ENCODE data around the gene ST3GAL3.

- no peak for TF ChIP-seq CTCF (IDR thresholded peaks at IDR 0.05)
- TF ChIP-seq POLR2A (IDR thresholded peaks at IDR 0.05) = no peak
- TF ChIP-seq POLR2AphosphoS5 (IDR thresholded peaks at IDR 0.05) = no peak
Observed at GRCh38 chr1:43773821-43774220, 66.5 kb downstream of the ST3GAL3 start.
